BLaER1 (cell line): Measurements from ENCODE around the gene METAP1.
A peak's percentile ranks its signal among the peaks of the same experiment; 100 is the strongest.
"Not testable (repeated sequence)": the region's sequence is repeated elsewhere in the genome, so short reads cannot be mapped to it uniquely, and the experiment has no call there.

ENCODE experiments used
- H3K27ac ChIP-seq: shearing (Covaris generic); formaldehyde crosslinking; 2 replicates; pipeline ENCODE4 v1.8.1; 2022
- H3K27me3 ChIP-seq: shearing (Covaris generic); formaldehyde crosslinking; 2 replicates; pipeline ENCODE4 v1.8.1; 2022
- H3K36me3 ChIP-seq: shearing (Covaris generic); formaldehyde crosslinking; 2 replicates; pipeline ENCODE4 v1.8.1; 2022
- H3K4me1 ChIP-seq: shearing (Covaris generic); formaldehyde crosslinking; 2 replicates; pipeline ENCODE4 v1.8.1; 2022
- H3K4me2 ChIP-seq: shearing (Covaris generic); formaldehyde crosslinking; 2 replicates; pipeline ENCODE4 v1.8.1; 2022
- H3K4me3 ChIP-seq: shearing (Covaris generic); formaldehyde crosslinking; 2 replicates; pipeline ENCODE4 v1.8.1; 2022
- H3K9ac ChIP-seq: shearing (Covaris generic); formaldehyde crosslinking; 2 replicates; pipeline ENCODE4 v1.8.1; 2022
- H3K9me3 ChIP-seq: shearing (Covaris generic); formaldehyde crosslinking; 2 replicates; pipeline ENCODE4 v1.8.1; 2022
- H4K20me1 ChIP-seq: shearing (Covaris generic); formaldehyde crosslinking; 2 replicates; pipeline ENCODE4 v1.8.1; 2022
- Cebpa-rat ChIP-seq: shearing (Covaris generic); IDR thresholded peaks from 2 replicates; pipeline ENCODE4 v1.8.1; 2022

METAP1 gene

DNA sequence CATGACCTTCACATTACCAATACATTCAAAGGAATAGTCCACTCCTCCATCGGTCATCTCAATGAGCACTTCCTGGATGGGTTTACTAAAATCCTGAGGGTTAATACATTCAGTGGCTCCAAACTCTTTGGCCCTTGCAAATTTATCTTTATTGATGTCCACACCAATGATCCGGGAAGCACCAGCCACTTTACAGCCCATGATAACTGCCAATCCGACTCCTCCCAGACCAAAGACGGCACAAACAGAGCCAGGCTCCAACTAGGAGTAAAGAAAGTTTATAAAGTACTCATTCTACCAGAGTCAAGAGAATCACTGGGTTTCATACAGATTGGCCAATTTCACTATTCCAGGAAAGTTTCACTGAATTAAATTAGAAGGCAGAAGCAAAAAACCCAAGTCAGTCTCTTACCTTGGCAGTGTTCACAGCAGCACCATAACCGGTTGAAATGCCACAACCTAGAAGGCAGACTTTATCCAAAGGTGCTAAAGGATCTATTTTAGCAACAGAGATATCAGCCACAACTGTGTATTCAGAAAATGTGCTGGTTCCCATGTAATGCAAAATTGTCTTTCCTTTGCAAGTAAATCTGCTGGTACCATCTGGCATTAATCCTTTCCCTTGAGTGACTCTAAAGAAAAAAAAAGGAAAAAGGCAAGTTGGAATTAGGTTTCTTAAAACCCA lies 80.9 kb downstream of the METAP1 start:
- H3K27ac ChIP-seq: no peak overlapping the region
- no peaks in the 10 kb centered on the region for H3K9me3 ChIP-seq
- no peak overlapping the region for H3K4me2 ChIP-seq
- H3K27me3 ChIP-seq: no peaks in the 10 kb centered on the region
- TF ChIP-seq Cebpa-rat: no peak
- H3K36me3 ChIP-seq: peaks cover 100% of the 10 kb centered on the region
- no peak overlapping the region for H3K4me3 ChIP-seq
- H4K20me1 ChIP-seq: peaks cover 21% of the 10 kb centered on the region
- no peak overlapping the region for H3K9ac ChIP-seq
- H3K4me1 ChIP-seq: no peaks in the 10 kb centered on the region

DNA sequence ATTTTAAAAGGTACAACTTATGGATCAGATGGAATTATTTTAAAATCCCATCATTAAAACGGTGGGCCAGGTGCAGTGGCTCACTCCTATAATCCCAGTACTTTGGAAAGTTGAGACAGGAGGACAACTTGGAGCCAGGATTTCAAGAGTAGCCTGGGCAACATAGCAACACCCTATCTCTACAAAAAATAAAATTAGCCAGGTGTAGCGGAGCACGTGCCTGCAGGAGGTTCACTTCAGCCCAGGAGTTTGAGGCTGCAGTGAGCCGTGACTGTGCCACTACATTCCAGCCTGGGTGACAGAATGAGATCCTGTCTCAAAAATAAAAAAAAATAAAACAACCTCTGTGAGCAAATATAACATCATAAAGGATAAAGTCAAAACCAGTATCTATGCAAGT lies 81.7 kb downstream of the METAP1 start:
- Histone ChIP-seq H3K4me2 (no peak overlapping the region), H3K36me3 (peaks cover 100% of the 10 kb centered on the region), H3K27ac (no peak overlapping the region), H3K4me3 (no peak overlapping the region), H4K20me1 (peaks cover 21% of the 10 kb centered on the region), H3K27me3 (no peaks in the 10 kb centered on the region), H3K9me3 (no peaks in the 10 kb centered on the region), H3K9ac (no peak overlapping the region), H3K4me1 (no peaks in the 10 kb centered on the region)
- TF ChIP-seq Cebpa-rat: no peak

DNA sequence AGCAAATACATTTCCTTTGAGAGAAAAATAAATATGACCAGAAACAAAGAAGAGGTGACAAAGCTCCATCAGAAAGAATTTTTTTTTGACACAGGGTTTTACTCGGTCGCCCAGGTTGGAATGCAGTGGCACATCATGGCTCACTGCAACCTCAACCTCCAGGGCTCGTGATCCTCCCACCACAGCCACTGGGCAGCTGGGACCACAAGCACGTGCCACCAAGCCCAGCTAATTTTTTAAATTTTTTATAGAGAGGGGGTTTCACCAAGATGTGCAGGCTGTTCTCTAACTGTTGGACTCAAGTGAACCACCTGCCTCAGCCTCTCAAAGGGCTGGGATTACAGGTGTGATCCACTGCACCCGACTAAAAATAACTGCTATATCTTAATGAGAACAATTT lies 82.8 kb downstream of the METAP1 start:
- no peaks in the 10 kb centered on the region for H3K4me1 ChIP-seq
- TF ChIP-seq Cebpa-rat: no peak

DNA sequence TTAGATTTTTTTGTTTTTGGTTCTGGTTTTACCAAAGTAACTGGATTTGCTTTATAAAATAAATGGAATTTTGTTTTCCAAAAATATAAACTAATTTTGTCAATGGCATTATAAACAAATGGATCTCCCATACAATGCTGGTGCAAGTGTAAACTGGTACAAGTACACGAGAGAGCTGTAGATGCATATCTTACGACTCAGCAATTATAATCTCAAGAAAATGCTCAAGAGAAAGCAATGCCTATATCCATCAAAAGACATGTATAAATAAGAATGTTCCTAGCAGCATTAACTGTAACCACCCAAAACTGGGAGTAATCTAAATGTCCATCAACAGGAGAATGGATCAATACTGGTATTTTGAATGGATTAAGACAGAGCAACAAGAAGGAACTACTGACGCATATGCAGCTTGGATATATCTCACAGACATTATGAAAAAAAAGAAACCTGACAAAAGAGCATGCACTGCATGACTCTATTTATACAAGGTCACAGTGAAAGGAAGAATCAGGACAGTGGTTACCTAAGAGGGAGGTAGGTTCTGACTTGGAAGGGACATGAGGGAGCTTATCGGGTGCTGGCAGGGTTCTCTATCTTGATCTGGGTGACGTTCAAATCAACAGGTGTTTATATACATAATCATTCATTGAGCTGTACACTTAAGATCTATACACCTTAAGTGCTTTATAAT lies 83.6 kb downstream of the METAP1 start:
- H3K9me3 ChIP-seq: no peaks in the 10 kb centered on the region
- H3K36me3 ChIP-seq: peaks cover 100% of the 10 kb centered on the region
- H3K9ac ChIP-seq: no peak overlapping the region
- no peaks in the 10 kb centered on the region for H3K27me3 ChIP-seq
- peaks cover 21% of the 10 kb centered on the region for H4K20me1 ChIP-seq
- no peaks in the 10 kb centered on the region for H3K4me1 ChIP-seq
- TF ChIP-seq Cebpa-rat: no peak
- no peak overlapping the region for H3K27ac ChIP-seq
- H3K4me3 ChIP-seq: no peak overlapping the region
- no peak overlapping the region for H3K4me2 ChIP-seq

More for the DNA sequence above, 82.8 kb downstream of the METAP1 start:
- Histone ChIP-seq H4K20me1 (peaks cover 21% of the 10 kb centered on the region), H3K36me3 (peaks cover 100% of the 10 kb centered on the region), H3K9me3 (no peaks in the 10 kb centered on the region), H3K27me3 (no peaks in the 10 kb centered on the region), H3K4me3 (no peak overlapping the region), H3K27ac (no peak overlapping the region), H3K9ac (no peak overlapping the region), H3K4me2 (no peak overlapping the region)

DNA sequence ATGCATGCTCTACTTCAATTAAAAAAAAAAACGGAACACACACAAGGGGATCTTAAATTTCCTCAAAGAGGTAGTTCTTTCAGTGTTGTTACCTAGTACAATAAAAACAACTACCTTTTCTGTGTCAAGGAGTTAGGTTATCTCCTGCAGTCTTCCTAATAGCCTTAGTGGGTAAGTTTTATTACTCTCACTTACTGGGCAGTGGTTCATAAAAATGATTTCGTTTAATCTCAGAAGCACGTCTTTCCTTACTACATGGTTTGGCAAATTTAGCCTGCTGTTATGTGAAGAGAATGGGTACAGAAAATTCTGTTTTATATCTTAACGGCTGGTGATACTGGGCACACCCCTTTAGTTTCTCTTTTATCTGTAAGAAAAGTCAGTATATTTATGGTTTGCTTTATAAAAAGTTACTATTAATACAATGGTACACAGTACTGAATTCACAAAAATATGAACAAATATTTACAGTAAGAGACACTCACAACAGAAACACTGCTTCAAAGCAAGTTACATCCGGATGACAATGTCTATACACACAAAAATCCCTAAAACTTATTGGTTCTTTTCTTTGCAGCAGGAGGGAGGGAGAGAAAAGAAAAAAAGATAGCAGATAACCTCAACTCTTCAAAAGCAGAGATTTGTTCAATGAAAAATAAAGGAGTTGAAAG lies 84.2 kb downstream of the METAP1 start:
- no peak overlapping the region for H3K27ac ChIP-seq
- no peaks in the 10 kb centered on the region for H3K27me3 ChIP-seq
- no peak overlapping the region for H3K9ac ChIP-seq
- TF ChIP-seq Cebpa-rat: no peak
- peaks cover 23% of the 10 kb centered on the region for H4K20me1 ChIP-seq
- H3K9me3 ChIP-seq: no peaks in the 10 kb centered on the region
- no peak overlapping the region for H3K4me2 ChIP-seq
- no peaks in the 10 kb centered on the region for H3K4me1 ChIP-seq
- H3K4me3 ChIP-seq: no peak overlapping the region
- peaks cover 100% of the 10 kb centered on the region for H3K36me3 ChIP-seq

DNA sequence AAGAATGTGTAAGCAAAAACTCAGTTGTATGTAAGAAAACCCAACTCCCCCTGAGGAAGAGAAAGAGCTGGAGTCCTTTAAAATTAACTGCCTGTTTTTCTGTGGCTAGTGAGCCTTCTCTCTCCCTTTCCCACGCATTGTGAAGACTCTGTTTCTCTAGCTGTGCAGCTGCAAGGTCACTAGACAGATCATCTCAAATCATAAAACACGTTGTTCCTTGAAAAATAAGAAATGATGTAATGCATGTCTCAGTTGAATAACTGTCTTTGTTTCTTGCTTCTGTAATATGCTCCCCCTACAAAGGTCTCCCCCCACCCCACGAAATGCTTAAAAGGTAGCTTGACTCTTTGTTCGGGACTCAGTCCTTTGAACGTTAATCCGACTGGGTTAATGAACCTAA lies 85.3 kb downstream of the METAP1 start:
- H3K4me1 ChIP-seq, H3K27ac ChIP-seq, H3K27me3 ChIP-seq, H3K9ac ChIP-seq, H3K4me3 ChIP-seq, H3K9me3 ChIP-seq, H3K4me2 ChIP-seq: not testable (repeated sequence)
- H3K36me3 ChIP-seq: peaks cover 100% of the 10 kb centered on the region
- H4K20me1 ChIP-seq: peaks cover 25% of the 10 kb centered on the region

DNA sequence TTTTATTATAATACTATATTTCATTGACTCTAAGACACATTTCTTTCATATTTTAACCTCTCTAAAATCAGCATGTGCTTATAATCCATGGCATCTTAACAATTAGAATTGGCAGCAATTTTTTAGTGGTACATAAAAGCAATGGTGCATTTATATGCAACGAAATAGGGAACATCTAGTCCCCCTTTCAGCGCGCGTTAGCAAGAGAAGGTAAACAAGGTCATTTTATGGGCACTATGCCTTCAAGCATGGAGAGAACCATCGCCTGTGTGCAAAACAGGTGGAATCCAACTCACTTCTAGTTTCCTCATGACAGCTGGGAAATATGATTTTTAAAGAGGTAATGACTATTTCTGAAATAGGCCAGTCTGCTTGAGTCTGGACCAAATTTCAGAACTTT lies 86.7 kb downstream of the METAP1 start:
- H3K27me3 ChIP-seq: no peaks in the 10 kb centered on the region
- no peaks in the 10 kb centered on the region for H3K9me3 ChIP-seq
- H3K4me1 ChIP-seq: peaks cover 10% of the 10 kb centered on the region
- no peak overlapping the region for H3K4me3 ChIP-seq
- no peak for TF ChIP-seq Cebpa-rat
- no peak overlapping the region for H3K27ac ChIP-seq
- H3K4me2 ChIP-seq: no peak overlapping the region
- peaks cover 87% of the 10 kb centered on the region for H3K36me3 ChIP-seq
- peaks cover 22% of the 10 kb centered on the region for H4K20me1 ChIP-seq
- no peak overlapping the region for H3K9ac ChIP-seq

DNA sequence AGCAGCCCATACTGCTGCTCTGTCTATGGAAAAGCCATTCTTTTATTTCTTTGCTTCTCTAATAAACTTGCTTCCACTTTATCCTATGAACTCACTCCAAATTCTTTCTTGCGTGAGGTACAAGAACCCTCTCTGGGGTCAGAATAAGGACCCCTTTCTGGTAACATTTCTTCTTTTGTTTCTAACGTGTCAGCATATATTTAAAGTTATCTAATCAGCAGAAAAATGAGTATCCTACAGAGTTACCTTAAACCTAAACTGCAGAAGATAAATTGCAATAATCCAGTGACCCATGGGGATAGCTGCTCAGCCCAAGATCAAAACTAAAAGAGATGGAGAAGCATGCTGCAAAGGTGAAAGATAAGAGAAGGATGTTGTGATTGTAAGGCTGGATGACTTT lies 89.1 kb downstream of the METAP1 start:
- H3K9me3 ChIP-seq: no peaks in the 10 kb centered on the region
- TF ChIP-seq Cebpa-rat: no peak

DNA sequence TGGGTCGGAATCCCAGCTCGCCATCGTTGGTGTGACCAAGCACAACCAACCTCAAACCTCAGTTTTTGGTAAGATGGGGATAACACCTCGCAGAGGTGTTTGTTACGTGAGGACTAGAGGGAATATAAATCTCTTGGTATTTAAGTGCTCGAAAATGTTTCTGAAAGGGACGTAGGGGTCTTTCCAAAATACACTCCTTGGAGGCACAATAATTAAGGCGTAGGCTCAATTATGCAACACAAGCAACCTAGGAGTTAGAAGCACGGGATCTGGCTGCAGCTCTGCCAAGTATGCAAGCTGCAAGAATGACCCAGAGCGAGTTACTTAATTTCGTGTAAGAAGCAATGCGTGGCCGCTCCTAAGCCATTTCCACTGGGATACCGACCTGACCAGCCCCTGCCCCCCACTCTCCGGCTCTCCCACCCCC lies 92.5 kb downstream of the METAP1 start:
- peak overlapping the region; percentile 84 for H3K4me2 ChIP-seq
- H3K27me3 ChIP-seq: no peaks in the 10 kb centered on the region
- no peaks in the 10 kb centered on the region for H3K9me3 ChIP-seq
- H3K4me3 ChIP-seq: peak overlapping the region; percentile 85
- peak overlapping the region; percentile 89 for H3K27ac ChIP-seq
- H4K20me1 ChIP-seq: peaks cover 4% of the 10 kb centered on the region; the same call in 1 of the 2 replicates
- peaks cover 28% of the 10 kb centered on the region for H3K36me3 ChIP-seq
- H3K4me1 ChIP-seq: peaks cover 38% of the 10 kb centered on the region
- TF ChIP-seq Cebpa-rat: no peak
- H3K9ac ChIP-seq: peak overlapping the region; percentile 95

More for the DNA sequence above, 89.1 kb downstream of the METAP1 start:
- H3K36me3 ChIP-seq: peaks cover 63% of the 10 kb centered on the region
- no peak overlapping the region for H3K4me2 ChIP-seq
- H4K20me1 ChIP-seq: peaks cover 4% of the 10 kb centered on the region; the same call in 1 of the 2 replicates
- peaks cover 20% of the 10 kb centered on the region for H3K4me1 ChIP-seq
- no peaks in the 10 kb centered on the region for H3K27me3 ChIP-seq
- no peak overlapping the region for H3K4me3 ChIP-seq
- H3K9ac ChIP-seq: no peak overlapping the region
- H3K27ac ChIP-seq: no peak overlapping the region
